HG02884 (cell line): Measurements from ENCODE around the gene PRKD1.

Source experiments
- ATAC-seq: cut with Tn5 transposase; IDR thresholded peaks from one replicate; pipeline ENCODE4 v1.9.1; 2021; ENCODE audit warnings: mild to moderate bottlenecking, moderate library complexity; ENCODE audit not compliant: unreplicated experiment

PRKD1 gene

DNA sequence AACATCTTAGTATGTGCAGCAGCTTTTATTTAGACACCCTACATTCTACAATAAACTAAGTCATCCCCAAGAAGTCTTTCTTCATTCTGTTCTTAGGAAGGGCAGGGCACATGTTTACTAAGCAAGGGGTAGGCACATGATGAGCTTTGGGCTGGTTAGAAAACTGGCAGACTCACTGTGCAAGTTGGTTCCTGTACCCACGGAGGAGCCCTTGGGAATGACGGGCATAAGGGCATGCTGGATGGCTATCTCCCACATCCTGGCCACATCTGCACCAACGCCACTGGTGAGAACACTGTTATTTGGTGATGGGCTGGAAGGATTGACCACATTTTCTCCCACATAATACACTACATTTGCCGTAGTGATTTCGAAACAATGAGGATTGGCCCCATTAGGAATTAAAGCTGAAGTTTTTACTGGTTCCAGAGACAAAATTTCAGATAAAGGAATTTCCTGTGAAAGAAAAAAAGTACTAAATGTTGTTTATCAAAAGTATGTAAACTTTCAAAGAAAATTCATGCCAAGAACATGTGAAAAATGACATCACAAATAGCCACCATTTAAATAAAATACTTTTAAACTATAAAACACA is 297.0 kb downstream of the PRKD1 start:
- no peak for ATAC-seq

DNA sequence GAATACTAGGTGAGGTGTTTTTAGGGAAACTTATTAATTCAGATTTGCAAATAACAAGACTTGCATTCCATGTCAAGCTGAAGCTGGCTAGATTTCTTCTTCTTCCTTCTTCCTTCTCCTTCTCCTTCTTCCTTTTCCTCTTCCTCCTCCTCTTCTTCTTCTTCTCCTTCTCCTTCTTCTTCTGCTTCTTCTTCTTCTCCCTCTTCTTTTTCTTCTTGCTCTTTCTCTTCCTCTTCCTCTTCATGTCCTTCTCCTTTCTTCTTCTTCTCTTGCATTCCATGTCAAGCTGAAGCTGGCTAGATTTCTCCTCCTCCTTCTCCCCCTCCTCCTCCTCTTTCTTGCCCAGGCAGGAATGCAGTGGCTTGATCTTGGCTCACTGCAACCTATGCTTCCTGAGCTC is 297.8 kb downstream of the PRKD1 start:
- ATAC-seq, result no peak

DNA sequence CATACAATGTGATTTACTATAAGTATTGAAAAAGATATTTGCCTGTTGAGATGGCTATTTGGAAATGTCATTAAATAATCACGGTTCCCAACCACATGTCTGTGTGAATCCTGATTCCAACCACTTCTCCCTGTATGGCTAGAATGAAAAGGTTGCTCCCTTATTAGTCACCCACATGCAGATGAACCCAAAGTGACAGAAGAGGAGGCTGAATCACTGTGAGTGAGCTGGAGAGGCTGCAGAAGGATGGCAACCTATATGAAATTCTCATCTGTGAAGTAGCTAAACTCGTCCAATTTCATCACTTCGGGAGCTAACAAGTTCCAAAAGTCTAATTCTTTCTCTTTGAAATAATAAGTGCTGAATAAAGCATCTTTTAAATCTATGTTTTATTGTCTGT is 300.5 kb downstream of the PRKD1 start:
- ATAC-seq, result no peak

DNA sequence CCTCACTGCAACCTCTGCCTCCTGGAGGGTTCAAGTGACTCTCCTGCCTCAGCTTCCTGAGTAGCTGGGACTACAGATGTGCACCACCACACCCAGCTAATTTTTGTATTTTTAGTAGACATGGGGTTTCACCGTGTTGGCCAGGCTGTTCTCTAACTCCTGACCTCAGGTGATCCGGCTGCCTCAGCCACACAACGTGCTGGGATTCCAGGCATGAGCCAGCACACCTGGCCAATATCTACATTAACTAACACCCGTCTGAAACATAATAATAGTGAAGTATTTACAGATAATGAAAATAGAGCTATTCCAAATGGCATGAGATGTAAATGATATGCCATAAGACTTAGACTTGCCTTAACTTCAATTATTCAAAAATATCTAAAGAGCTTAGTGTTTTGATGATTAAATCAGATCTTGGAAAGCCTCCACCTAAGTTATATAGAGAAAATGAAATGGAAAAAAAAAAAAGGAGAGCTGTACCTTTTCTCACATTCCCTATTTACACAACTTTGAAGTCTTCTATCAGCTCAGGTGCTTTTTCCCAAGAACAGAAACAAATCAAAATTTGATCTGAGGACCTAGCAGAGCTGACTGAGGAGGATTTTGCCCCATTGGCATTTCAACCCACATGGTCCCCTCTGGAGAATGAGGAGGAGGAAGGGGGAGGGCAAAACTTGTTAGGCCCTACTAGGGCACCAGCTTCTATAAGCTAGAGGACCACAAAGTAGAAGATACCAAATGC is 309.2 kb downstream of the PRKD1 start:
- no peak for ATAC-seq

GRCh38 chr14:29616922-29617321 is 310.7 kb downstream of the PRKD1 start:
- no peak for ATAC-seq

DNA sequence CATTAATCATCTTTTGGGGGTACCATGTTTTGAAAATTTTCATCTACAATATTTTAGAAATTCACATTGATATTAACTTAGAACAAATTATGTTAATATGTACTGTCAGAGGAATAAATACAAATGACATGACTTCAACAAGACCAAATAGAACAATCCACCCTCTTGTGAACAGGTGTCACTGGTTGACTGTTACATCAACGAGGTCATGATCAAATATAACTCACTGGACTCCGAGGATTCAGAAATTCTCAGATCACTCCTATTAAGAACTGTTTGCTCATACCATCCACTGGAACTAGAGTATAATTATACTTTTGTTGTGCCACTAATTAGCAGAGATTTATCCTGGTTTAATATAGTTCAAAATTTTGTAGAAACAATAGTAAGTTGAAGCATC is 318.8 kb downstream of the PRKD1 start:
- ATAC-seq, result no peak

- no peak for ATAC-seq
These were observed 320.5 kb downstream of the PRKD1 start for GRCh38 chr14:29607169-29607568.

DNA sequence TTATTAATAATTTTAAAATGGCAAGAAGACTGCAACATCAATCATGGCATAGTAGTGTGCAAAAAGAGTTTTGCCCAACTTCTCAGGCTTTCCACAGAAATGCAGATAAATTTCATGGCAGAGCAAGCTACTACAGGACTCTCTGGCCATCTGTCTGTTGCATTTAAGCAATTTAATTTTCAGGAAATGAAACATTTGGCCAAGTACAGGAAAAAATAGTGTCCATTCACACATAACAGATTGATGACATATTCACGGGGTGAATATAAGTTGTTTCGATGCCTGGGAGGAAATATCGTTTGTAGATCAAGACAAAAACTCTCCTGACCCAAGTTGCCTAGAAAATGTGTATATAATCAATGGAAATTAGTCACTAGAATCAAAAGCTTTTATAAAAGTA is 324.0 kb downstream of the PRKD1 start:
- no peak for ATAC-seq

GRCh38 chr14:29601616-29602015 is 326.0 kb downstream of the PRKD1 start:
- no peak for ATAC-seq

GRCh38 chr14:29587761-29588470 is 339.7 kb downstream of the PRKD1 start:
- ATAC-seq, result no peak

DNA sequence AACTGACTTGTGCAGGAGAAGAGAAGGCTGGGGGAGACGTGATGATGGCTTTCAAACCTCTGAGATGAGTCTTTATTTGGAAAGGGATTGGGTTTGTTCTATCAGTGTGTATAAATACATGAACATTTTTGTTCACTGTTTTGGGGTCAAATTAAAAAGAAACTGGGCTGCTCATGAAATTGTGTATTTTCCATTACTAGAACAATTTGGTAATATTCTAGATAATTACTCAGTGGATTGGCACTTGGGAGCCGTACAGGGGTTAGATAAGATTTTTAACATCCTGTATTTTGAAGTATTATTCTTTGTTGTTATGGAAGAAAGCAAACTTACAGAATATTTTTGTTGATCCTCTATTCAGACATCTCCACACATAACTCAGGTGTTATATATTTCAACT is 340.6 kb downstream of the PRKD1 start:
- no peak for ATAC-seq

- ATAC-seq, result no peak
These were observed 342.7 kb downstream of the PRKD1 start for GRCh38 chr14:29584992-29585391.

DNA sequence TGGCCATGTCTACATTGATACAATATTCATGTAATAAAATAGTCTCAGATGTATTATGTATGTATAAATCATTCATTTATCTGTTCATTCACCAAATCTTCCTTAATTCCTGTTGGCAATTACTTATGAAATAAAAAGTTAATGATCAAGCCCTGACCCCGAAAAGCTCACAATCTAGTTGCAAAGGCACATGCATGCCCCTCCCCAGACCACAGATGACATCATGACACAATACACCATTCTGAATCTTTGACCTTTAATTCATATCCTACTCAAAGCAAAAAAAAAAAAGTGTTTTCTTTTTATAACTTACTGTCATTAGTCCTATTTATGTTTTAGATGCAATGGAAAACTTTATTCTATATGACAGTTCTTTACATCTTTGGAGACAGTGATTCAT is 346.9 kb downstream of the PRKD1 start:
- ATAC-seq, result no peak

DNA sequence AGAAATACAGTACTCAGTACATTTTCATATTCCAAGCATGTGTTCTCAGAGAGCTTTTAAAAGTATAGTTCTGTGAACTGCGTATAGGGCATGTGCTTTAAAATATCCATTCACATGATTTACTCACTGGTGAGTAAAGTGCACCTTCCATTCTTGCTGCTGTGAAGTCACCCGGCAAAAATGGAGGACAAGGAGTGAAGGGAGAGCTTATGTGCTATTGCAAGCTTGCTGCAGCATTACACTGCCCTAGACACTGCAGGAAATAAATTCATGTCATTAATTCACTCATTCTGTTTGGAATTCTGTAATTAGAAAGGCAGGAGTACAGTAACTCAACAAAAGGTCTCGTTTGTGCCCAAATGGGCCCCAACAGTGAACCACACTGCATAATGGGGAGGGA is 347.8 kb downstream of the PRKD1 start:
- ATAC-seq, result no peak

GRCh38 chr14:29576927-29577326 is 350.7 kb downstream of the PRKD1 start:
- no peak for ATAC-seq

GRCh38 chr14:29569194-29569593 is 358.5 kb downstream of the PRKD1 start:
- no peak for ATAC-seq

DNA sequence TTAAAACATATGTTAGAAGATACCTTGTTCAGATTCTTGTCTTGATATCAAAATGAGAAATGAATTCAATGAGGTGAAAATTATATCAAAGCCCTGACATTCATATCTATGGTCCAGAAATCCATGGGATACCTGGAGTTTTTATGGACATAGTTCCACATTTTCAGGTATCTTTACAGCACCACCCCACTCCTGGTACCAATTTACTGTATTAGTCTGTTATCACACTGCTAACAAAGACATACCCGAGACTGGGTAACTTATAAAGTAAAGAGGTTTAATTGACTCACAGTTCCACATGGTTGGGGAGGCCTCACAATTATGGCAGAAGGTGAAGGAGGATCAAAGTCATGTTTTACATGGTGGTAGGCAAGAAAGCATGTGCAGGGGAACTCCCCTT is 361.5 kb downstream of the PRKD1 start:
- ATAC-seq, result no peak

GRCh38 chr14:29558516-29558915 is 369.1 kb downstream of the PRKD1 start:
- ATAC-seq, result no peak

DNA sequence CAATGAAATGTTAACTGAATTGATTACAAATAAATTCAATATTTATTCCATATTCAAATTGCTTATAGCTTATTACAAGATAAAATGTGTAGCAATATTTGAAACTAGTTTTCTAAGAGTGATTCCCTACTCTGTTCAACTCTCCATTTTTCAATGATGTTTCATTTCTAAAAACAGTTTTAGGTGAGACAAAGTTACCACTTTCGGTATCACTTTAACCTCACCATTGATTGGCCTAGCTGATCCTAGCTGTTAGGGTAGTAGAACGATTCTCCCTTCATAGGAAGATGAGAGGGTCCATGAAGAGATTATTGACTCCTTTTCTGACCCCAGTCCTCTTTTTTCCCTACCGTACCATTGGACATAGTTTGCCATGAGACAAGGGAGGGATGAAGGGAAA is 373.3 kb downstream of the PRKD1 start:
- no peak for ATAC-seq

DNA sequence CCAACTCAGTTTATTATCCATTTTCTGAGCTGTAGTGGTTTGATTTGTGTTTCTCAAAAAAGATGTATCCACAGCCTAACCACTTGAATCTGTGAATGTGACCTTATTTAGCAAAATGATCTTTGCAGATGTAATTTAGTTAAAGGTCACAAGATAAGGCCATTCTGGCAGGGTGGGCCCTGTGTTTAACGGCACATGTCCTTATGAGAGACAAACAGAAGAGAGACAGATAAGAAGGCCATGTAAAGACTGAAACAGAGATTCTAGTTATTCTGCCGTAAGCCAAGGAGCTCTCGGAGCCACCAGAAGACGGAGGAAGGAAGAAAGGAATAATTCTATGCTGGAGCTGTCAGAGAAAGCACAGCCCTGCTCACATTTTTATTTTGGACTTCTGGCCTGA is 374.2 kb downstream of the PRKD1 start:
- no peak for ATAC-seq

GRCh38 chr14:29548948-29549370 is 378.7 kb downstream of the PRKD1 start:
- ATAC-seq, result peak; percentile 93

DNA sequence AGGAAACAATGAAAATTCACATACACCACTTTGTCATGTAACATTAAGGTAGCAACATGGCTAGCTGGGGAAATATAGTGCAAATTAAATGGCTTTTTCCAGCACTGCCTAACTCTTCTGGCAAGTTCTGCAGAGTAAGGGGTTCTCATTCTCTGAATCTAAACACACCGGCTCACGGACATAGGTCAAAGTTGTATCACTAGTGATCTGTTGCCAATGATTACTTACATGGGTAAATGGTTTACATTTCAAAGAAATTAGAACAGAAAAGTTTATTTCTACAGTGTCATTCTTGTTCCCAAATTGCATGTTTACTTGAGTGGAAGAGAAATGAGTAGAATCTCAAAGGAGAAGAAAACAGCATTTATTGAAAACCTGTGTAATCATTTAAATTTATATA is 381.9 kb downstream of the PRKD1 start:
- ATAC-seq, result no peak
